Measurements from ENCODE around the gene UVRAG. TPM values are rescaled to one million over a fixed set of nuclear protein-coding genes. Genes with fewer than 3 reads are reported as not detected.

UVRAG gene
- total and polyA plus RNA-seq, 9 donors, result 10.1 to 26.7 (median 19.2) TPM

GRCh38 chr11:76041208-76041607 is 226.2 kb downstream of the UVRAG start:
- H3K27ac ChIP-seq, result no peak overlapping the region
- H3K4me3 ChIP-seq, result no peak overlapping the region
- no peaks in the 10 kb centered on the region for H3K9me3 ChIP-seq
- no peaks in the 10 kb centered on the region for H3K4me1 ChIP-seq (ENCODE audit: insufficient read depth)
- intact Hi-C loops (cut with DNase I), result no loop called here
- TF ChIP-seq, protein P1, sequence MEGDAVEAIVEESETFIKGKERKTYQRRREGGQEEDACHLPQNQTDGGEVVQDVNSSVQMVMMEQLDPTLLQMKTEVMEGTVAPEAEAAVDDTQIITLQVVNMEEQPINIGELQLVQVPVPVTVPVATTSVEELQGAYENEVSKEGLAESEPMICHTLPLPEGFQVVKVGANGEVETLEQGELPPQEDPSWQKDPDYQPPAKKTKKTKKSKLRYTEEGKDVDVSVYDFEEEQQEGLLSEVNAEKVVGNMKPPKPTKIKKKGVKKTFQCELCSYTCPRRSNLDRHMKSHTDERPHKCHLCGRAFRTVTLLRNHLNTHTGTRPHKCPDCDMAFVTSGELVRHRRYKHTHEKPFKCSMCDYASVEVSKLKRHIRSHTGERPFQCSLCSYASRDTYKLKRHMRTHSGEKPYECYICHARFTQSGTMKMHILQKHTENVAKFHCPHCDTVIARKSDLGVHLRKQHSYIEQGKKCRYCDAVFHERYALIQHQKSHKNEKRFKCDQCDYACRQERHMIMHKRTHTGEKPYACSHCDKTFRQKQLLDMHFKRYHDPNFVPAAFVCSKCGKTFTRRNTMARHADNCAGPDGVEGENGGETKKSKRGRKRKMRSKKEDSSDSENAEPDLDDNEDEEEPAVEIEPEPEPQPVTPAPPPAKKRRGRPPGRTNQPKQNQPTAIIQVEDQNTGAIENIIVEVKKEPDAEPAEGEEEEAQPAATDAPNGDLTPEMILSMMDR (IDR thresholded peaks at IDR 0.05), result no peak
- TF ChIP-seq POLR2A (IDR thresholded peaks at IDR 0.05) (no peak), EP300 (IDR thresholded peaks at IDR 0.05) (no peak)
- 94 to 97% (median 96%) methylated on average over 3 of the region's 3 CpGs for WGBS, 3 donors
- no peaks in the 10 kb centered on the region for H3K27me3 ChIP-seq
- H3K36me3 ChIP-seq, result no peaks in the 10 kb centered on the region
- no peak for DNase-seq

DNA sequence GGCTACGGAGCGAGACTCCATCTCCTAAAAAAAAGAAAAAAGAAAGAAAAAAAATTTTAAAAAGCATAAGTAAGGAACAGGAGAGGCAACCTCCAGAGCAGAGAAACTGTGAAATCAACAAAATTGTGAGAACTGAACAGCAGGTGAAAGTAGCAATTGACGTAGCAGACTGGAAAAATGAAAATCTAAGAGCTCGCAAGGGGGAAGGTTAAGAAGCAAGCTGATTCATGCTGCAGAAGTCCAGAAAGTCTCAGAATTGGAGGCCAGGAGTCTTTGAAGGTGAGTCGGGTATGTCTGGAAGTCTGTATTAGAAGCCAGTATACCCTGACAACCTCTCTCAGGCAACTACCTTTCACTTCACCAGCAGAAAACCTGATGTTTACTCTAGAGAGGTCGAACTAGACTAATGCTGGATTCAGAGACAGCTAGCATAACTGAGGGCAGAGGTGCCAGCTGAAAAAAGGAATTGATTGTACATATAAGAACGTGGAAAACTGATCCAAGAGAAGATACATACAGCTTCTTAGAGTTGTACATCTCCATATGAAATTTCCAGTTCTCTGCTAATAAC is 229.8 kb downstream of the UVRAG start:
- intact Hi-C loops (cut with DNase I), result no loop called here
- 92 to 95% (median 92%) methylated on average over 7 of the region's 7 CpGs for WGBS, 3 donors
- Histone ChIP-seq H3K4me3 (no peak overlapping the region), H3K27ac (no peak overlapping the region), H3K36me3 (no peaks in the 10 kb centered on the region), H3K4me1 (ENCODE audit: insufficient read depth) (no peaks in the 10 kb centered on the region), H3K27me3 (no peaks in the 10 kb centered on the region), H3K9me3 (no peaks in the 10 kb centered on the region)
- TF ChIP-seq, protein P1 (IDR thresholded peaks at IDR 0.05), result no peak
- TF ChIP-seq EP300 (IDR thresholded peaks at IDR 0.05), result no peak
- DNase-seq, result no peak

- H3K9me3 ChIP-seq, result no peaks in the 10 kb centered on the region
- H3K4me1 ChIP-seq (ENCODE audit: insufficient read depth), result no peaks in the 10 kb centered on the region
- no peaks in the 10 kb centered on the region for H3K27me3 ChIP-seq
- H3K36me3 ChIP-seq, result no peaks in the 10 kb centered on the region
- DNase-seq, result no peak
- intact Hi-C loops (cut with DNase I), result no loop called here
- H3K4me3 ChIP-seq, result no peak overlapping the region
- H3K27ac ChIP-seq, result no peak overlapping the region
- no peak for TF ChIP-seq POLR2A (IDR thresholded peaks at IDR 0.05)
- TF ChIP-seq, protein P1 (IDR thresholded peaks at IDR 0.05), result no peak
- no peak for TF ChIP-seq EP300 (IDR thresholded peaks at IDR 0.05)
- WGBS, 3 donors, result 57 to 77% (median 63%) methylated on average over 1 of the region's 1 CpG
These were observed 232.2 kb downstream of the UVRAG start for GRCh38 chr11:76047231-76047630.

GRCh38 chr11:76047766-76048165 is 232.8 kb downstream of the UVRAG start:
- DNase-seq, result no peak
- Histone ChIP-seq H3K4me1 (ENCODE audit: insufficient read depth) (no peaks in the 10 kb centered on the region), H3K4me3 (no peak overlapping the region), H3K36me3 (no peaks in the 10 kb centered on the region), H3K27ac (no peak overlapping the region), H3K27me3 (no peaks in the 10 kb centered on the region), H3K9me3 (no peaks in the 10 kb centered on the region)
- TF ChIP-seq EP300 (IDR thresholded peaks at IDR 0.05) (no peak), POLR2A (IDR thresholded peaks at IDR 0.05) (no peak)
- TF ChIP-seq, protein P1 (IDR thresholded peaks at IDR 0.05), result no peak
- intact Hi-C loops (cut with DNase I), result no loop called here

All from ovary (tissue), 9 donors.